Amygdala (tissue), 56 donors: ENCODE results near the gene FRMPD4.

ENCODE experiments used
- DNase-seq, 56 donors: peaks; one replicate each; lab custom pipeline; 2025; lab: John Stamatoyannopoulos, UW

FRMPD4 gene

DNA sequence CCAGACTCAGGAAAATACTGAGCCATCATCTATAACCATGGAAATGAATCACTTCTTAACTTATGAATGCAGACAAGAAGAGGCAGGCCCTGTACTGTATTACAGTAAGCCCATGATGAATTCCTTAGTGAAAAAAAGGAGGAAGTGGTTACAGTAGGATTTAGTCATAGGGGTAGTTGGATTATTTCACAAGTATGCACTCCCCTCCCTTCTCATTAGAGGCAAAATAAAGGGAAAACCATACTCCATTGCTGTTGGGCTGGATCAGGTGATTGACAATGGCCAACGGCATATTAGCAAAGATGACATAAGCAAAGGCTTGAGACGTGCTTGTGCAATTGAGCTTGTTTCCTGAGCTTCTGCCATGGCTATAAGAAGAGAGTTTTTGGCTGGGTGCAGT is 471.8 kb downstream of the FRMPD4 start:
- DNase-seq = no peak

DNA sequence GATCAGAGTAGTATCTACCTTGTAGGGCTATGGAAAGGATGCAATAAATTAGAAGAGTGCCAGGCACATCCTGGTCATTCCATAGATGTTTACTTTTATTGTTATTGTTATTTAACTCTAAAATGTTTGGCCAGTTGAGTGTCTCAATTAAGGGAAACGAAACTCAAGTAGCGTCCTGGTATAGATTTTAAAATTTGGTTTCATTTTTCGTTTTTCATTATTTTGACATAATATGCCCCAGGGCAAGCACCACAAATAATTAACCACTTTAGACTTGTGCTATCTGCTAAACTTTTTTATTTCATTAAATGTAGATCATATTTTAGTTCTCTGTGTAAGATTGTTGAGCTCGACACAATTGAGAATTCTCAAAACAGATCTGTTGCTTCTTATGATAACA is 473.2 kb downstream of the FRMPD4 start:
- DNase-seq = no peak

DNA sequence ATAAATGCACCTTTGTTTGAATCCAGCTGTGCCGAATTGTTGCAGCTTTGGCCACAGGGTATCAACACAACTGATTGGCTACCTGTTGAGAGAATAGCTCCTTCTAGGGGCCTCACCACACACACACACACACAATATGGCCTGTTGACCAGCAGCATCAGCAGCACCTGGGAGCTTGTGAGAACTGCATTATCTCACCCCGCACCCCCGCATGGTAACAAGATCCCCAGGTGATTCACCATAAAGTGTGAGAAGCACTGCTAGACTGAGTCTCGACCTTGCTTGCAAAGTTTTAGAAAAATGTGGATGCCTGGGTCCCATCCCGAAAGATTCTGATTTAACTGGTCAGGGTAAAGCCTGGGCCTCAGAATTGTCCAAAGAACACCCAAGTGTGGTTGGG is 476.0 kb downstream of the FRMPD4 start:
- no peak for DNase-seq

DNA sequence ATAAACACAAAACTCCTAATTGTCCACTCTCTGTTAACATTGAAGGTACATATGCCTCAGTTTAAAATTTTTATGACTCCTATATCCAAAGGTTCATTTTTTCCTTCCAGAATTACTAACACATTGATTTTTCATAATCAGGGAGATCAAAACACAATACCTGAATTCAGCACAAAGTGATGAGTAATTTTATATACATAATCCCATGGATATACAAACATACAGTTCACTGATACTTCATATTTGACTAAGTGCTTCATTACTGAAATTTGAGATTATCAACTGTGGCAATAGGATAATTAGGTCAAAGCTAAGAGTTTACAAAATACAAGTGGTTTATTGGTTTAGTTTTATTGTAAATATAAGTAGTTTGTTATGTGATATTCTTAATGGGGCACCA is 476.8 kb downstream of the FRMPD4 start:
- no peak for DNase-seq

DNA sequence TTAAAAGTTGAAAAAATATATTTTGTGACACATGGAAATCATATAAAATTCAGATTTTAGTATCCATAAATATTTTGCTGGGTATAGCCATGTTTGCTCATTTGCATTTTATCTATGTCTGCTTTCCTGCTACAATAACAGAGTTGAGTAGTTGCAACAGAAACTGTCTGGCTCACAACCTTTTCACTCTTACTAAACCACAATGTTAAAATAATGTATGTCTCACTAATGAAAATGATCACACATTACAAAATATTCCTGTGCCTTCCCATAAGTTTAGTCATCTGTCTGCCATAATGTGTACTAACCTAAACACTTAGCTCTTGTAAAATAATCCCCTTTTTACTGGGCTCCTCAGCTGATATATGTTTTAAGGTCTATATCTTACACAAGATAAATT is 479.0 kb downstream of the FRMPD4 start:
- no peak for DNase-seq

DNA sequence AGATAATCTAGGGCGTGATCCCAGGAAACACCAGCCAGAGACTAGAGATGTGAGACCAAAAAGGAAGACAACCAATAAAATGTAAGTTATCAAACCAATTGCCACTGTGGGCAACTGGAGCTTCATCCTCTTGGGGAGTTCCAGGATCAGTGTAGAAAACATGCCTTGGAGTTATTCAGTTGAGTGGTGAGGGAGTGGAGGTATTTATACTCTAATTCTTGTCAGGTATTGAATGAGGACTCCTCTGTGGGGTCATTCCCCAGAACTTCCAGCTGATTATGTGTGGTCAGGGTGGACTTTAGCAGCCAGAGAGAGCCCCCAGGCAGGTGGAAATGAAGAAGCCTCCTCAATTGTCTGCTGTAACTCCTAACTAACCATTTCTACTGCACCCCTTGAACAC is 509.0 kb downstream of the FRMPD4 start:
- DNase-seq = no peak

DNA sequence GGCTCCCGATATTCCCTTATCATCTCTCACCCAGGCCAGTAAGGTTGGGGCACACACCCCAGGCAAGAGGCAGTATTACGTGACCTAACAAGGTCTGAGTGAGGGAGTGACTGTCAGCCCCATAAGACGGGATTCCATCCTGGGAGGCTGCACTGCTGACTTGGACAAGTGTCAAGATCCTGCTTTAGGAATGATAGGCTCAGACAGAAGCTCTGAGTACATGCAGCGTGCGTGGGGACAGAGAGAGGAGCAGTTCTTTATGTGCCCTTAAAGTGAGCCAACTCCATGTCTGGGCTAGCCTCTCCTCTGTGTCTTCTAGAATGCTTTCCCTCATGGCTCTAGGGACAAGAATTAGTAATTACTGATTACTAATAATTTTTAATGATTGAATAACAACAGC is 510.7 kb downstream of the FRMPD4 start:
- no peak for DNase-seq

DNA sequence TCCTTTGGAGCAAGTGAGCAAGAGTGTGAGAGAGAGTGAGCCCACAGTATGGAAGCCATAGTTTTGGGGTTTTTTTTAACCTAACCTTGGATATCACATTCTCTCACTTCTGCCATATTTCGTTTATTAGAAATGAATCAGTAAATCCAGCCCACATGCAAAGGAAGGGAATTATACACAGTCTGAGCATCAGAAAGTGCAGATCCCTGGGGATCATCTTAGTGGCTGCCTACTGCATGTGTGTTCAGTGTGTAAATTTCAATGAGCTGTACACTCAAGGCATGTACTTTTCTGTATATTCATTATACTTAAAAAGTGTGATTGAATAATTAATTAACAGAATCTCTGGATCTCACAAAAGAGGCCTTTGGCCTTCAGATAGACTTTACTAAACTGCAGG is 519.2 kb downstream of the FRMPD4 start:
- DNase-seq = no peak

DNA sequence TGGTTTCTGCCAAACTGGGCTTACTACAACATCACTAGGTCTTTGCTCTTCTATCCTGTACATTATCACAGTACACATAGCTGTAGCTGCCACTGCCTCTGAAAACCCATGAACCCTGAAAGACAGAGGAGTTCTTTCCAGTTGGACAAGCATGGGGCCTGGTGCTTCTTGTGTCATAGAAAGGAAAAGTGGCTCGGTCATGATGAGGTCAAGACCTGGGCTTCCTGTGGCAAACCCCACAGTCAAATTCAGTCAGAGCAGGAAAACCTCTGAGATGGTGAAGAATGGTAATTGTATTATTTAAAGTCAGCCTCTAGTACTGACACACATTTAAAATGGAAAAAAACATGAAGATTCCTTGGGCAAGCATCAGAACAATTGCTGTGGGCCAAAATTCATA is 519.6 kb downstream of the FRMPD4 start:
- no peak for DNase-seq

DNA sequence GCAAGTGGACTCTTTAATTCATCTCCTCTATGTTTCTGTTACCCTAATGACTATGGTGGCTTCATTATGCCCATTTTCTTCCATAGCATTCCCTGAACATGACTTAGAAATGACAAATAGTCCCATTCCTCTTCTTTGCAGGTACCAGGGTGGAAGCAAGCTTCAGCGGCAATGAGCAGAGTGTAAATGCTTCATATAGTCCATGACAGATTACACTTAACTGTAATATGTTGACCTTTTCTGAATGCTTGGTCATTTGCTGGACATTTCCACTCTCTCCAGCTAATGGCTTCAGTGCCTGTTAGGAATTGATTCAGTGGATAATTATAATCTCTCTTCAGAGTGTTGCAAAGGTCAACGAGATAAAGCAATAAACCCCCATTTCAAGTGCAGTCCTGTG is 523.2 kb downstream of the FRMPD4 start:
- DNase-seq = no peak

DNA sequence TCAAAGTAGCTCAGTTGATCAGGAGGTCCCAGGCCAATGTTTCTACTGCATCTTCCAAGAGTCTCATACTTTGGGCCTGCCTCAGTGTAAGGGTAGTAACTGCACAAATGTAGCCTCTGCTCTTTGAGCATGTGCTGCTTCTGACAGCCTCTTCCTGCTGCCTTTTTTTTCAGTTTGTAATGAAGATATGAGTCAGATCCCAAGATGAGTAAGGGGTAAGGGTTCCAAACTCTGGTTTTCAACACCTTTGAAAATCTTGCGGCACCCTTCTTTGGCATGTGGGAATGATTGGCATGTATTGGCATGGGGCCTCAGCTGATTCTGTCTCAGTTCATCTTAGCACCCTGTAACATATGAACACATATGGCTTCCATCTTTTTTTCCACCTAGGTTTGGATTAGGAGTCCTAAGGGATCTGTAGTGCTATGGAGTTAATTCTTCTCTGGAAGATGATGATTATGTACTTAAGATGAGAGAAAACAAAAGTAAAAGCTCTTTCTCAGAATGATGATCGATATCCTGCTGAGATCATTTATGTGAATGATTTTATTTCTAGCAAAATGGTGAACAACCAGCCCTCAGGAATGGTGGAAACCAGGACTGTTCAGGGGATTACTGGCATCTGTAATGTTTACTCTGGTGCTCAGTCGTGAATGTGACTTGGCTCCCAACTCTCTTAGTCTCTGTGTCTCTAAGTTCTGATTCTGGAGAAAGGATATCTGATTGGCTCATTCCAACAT is 534.3 kb downstream of the FRMPD4 start:
- DNase-seq = no peak

DNA sequence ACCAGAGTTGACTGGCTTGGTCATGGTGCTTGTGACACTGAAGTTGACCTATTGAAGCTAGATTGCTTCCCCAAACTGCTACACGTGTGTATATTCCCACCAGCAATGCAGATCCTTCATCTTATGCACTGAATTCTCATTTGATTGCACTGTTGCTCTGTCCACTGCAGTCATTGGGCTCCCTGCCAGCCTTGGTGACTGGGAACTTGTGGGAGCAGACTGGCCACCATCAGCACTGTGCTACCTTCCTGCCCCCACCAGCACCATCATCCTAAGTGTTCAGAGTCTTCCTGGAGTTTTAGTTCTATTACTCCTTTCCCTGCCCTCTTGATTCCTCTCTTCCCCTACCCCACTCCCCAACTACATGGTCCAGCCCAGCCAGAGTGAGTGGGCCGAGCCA is 535.2 kb downstream of the FRMPD4 start:
- no peak for DNase-seq

DNA sequence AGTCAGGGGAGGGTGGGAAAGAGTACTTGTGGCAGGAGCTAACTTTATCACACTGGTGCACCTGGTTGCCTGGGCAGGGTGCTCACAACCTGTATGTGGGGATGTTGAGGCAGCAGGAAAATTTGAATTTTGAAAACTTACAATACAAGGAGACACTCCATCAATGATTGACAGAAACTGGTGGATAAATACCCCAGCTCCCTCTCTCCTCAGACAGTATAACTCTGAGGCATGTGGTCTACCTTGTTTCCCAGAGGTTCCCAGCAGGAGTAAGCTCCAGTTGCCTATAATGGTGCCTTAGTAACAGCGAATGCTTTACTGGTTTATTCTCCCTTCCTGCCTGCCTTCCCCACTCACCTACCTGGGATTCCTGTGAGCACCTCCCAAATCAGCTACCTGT is 541.2 kb downstream of the FRMPD4 start:
- DNase-seq = no peak

DNA sequence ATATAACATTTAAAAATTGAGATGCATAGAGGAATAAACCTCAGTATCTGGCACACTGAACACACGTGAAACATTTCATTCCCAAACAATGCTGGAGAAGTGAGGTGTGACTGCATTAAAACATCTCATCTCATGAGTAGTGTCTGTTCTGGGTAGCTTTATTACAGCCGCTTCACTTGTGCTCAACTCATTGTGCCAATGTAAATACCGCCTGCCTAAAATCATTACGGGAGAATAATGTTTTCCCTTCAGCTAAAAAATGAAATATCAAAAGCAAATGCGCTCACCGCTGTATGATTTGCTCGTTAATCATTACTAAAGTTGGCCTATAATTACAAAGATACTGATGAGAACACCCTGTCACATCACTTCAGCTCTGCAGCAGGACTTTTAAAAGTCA is 542.8 kb downstream of the FRMPD4 start:
- no peak for DNase-seq

DNA sequence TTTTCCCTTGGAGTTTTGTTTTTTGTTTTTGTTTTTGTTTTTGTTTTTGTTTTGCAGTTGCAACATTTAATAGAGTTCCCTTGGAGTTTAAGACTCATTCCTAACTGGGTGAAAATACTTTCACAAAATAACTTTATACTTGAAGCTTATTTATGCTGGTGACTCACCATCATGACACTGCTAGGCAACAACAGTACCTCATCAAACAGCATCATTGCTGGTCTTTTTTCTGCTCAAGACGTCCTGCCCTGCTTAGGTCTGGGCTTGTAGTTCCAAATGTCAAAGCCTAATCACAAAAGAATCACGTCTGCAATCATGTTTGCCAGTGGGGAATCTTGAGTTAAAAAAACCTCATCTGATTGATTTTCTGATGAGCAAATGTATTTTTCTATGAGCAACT is 547.3 kb downstream of the FRMPD4 start:
- DNase-seq = no peak

DNA sequence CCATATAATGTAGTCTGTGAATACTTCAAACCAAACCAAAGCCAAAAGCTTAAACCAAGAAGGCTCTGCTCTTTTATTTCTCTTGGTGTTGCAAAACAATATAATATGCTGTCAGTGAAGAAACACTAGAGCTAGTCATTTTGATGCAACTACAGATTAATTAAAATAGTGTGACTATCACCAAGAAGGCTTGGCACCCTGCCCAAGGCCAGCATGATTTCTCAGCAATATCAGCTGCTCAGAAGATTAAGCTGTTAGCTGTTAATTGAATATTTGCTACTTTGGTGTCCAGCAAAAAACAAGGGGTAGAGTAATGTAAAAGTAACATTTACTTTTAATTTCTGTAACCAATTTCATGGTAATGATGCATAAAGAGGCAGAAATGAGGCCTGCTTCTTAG is 548.1 kb downstream of the FRMPD4 start:
- peak in 12 of 56 donors; percentile 0 to 31 (median 8) for DNase-seq

DNA sequence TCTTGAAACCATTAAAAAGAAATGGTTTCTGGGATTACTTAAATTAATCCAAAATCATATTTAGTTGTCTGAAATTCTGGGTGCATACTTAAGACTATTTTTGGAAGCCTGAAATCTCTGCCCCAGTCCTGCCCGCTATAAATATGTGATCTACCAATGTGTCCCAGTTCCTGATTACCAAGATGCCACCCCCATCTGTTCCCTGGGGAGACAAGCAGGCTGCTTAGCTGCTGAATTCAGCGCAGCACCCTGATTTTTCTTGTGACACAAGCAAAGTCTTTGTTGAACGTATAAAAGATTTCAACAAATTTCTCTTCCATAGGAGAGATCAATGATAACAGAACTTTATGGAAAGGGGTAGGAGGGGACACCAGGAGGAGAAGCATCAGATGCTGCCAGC is 552.4 kb downstream of the FRMPD4 start:
- DNase-seq = peak in 6 of 56 donors; percentile 0 to 10 (median 0)

DNA sequence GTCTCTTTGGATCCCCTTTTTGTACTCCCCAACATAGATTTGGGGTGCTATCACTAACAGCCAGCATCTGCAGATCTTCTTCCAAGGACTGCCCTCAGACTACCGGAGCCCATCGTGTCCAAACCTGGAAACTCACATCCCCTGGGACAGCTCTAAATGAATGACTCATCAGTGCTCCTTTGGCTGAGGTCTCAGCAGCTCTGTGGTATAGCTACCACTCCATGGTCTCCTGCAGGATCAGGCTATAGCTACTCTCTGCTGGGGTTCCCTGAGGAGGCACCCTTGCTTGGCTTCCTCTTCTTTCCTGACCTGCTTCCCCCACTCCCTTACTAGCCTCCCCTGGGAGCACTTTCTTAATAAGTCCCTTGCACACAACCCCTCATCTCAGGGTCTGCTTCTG is 555.5 kb downstream of the FRMPD4 start:
- no peak for DNase-seq

DNA sequence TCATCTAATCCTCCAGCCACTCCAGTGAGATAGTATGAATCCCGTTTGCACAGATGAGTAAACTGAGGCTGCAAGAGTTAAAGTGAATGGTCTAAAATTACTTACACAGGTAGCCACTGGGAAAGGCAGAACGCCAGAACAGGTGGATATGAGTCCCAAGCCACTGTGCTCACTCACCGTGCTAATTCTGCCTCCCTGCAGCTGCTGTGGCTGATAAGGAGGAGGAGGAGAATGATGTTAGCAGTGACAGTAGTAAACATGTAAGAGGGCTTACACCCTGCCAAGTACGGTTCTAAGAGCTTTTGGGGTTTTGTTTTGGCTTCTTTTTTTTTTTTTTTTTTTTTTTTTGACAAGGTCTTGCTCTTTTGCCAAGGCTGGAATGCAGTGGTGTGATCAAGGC is 562.5 kb downstream of the FRMPD4 start:
- DNase-seq = no peak

DNA sequence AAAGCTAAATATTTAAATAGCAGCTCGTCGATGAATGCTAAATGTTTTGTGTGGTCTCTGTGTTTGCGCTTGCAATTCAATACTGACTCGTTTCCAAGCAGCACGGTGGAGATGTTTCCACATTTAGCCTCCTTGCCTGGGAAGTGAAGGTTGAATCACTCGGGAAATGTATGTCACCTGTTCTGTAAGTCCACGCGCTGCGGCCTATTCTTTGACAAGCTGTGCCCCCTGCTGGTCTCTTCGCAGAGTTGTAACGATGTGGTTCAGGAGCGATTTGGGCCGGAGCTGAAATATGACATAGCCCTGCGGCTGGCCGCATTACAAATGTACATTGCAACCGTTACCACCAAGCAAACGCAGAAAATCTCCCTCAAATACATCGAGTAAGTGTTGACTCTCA is 563.4 kb downstream of the FRMPD4 start:
- peak in 35 of 56 donors; percentile 0 to 47 (median 5) for DNase-seq

DNA sequence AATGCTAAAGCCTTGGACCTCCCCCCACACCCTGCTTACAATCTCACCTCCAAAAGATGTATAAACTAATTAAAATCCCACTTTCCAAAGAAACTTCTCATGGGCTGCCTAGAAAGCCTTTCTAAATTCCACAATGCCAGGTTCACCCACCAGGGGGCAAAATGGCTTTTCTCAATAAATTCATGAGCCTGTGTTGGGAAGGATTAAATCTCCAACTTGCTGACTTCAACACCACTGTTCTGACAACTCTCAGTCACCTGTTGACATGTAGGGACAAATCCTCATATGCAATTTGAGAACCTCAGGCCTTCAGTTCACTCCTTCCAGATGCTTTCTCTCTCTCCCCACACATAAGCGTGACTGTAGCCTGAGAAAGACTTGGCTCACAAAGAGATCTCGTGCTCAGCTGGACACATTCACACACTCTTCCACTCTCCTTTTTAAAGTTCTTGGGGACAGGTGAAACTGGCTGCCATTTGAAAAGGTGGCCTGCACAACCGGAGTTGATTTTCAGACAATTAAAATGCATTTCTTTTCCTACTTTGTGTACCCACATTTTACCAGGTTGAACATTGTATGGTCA is 564.3 kb downstream of the FRMPD4 start:
- no peak for DNase-seq

DNA sequence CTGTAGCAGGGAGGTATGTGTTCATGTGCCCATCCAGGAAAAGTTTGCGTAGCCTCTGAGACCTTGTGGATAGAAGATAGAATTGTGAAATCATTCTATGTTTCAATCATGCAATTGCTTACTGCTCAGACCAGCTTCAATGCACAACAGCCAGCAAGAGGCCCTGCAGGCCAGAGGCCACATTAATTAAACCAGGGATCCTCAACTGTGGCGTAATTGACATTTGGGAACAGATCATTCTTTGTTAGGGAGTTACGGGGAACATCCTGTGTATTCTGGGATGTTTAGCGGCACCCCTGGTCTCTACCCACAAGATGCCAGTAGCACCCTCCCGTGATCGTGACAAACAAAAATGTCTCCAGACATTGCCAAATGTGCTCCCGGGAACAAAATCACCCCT is 566.4 kb downstream of the FRMPD4 start:
- DNase-seq = no peak

DNA sequence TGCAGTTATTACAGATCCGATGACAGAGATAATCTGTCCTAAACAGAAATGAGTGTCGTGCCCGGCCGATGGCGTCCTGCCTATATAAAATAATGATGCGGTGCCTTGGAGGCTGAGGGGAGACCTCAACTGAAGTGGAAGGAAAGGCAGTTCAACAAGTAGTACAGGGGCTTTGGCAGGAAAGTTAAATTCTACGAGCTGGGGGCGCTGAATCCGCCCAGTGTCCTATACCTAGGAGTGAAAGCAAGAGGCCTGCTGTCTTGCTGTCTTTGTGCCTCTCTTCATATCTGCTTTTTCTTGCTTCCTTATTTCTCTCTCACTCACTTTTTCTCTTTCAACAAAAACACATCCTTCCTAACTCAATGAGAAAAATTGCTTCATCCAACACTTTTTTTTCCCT is 570.8 kb downstream of the FRMPD4 start:
- no peak for DNase-seq
